ENCODE results near the gene MAGI1.

GRCh38 chr3:65413891-65414290, 624.8 kb downstream of the MAGI1 start:
- no peak for TF ChIP-seq CTCF (conservative IDR thresholded peaks at IDR 0.05; ENCODE audit: low read length)
- no peak for TF ChIP-seq EZH2phosphoT487 (IDR thresholded peaks at IDR 0.05; ENCODE audit: borderline replicate concordance)

Data from Loucy (cell line).